Stimulated activated CD8-positive, alpha-beta memory T cell treated with anti-CD3 and anti-CD28 coated beads, Interleukin-12 subunit alpha, Interleukin-12 subunit beta, amount 100 ng/mL, for 4 hours (primary cell): Measurements from ENCODE around the gene CHD5.

Experiments
- DNase-seq: peaks from one replicate; pipeline ENCODE4 v3.0.0-alpha.2; 2020; ENCODE audit warnings: low read depth

Gene CHD5

GRCh38 chr1:6131561-6131960 lies 48.6 kb downstream of the CHD5 start:
- no peak for DNase-seq

GRCh38 chr1:6130596-6130995 lies 49.5 kb downstream of the CHD5 start:
- DNase-seq, result no peak

GRCh38 chr1:6130036-6130435 lies 50.1 kb downstream of the CHD5 start:
- no peak for DNase-seq

GRCh38 chr1:6129313-6129712 lies 50.8 kb downstream of the CHD5 start:
- no peak for DNase-seq

GRCh38 chr1:6128276-6129081 lies 51.6 kb downstream of the CHD5 start:
- no peak for DNase-seq

- peak; percentile 32 for DNase-seq
These were observed 52.4 kb downstream of the CHD5 start for GRCh38 chr1:6127587-6128163.

- DNase-seq, result no peak
These were observed 53.5 kb downstream of the CHD5 start for GRCh38 chr1:6126521-6127067.

- no peak for DNase-seq
These were observed 54.1 kb downstream of the CHD5 start for GRCh38 chr1:6126028-6126427.

- no peak for DNase-seq
These were observed 54.8 kb downstream of the CHD5 start for GRCh38 chr1:6125366-6125765.

GRCh38 chr1:6124746-6125365 lies 55.3 kb downstream of the CHD5 start:
- DNase-seq, result no peak

GRCh38 chr1:6124341-6124740 lies 55.8 kb downstream of the CHD5 start:
- DNase-seq, result no peak

GRCh38 chr1:6123816-6124215 lies 56.3 kb downstream of the CHD5 start:
- no peak for DNase-seq

GRCh38 chr1:6123083-6123482 lies 57.0 kb downstream of the CHD5 start:
- DNase-seq, result no peak

GRCh38 chr1:6121651-6122370 lies 58.3 kb downstream of the CHD5 start:
- DNase-seq, result no peak

- no peak for DNase-seq
These were observed 59.1 kb downstream of the CHD5 start for GRCh38 chr1:6121021-6121421.

- no peak for DNase-seq
These were observed 61.7 kb downstream of the CHD5 start for GRCh38 chr1:6118415-6118814.

GRCh38 chr1:6117624-6118023 lies 62.5 kb downstream of the CHD5 start:
- no peak for DNase-seq

- no peak for DNase-seq
These were observed 63.1 kb downstream of the CHD5 start for GRCh38 chr1:6117064-6117463.

GRCh38 chr1:6116137-6116536 lies 64.0 kb downstream of the CHD5 start:
- no peak for DNase-seq

GRCh38 chr1:6113745-6114144 lies 66.4 kb downstream of the CHD5 start:
- DNase-seq, result no peak

- no peak for DNase-seq
These were observed 67.0 kb downstream of the CHD5 start for GRCh38 chr1:6113116-6113515.

- DNase-seq, result no peak
These were observed 67.5 kb downstream of the CHD5 start for GRCh38 chr1:6112690-6113005.
